Astrocyte (in vitro differentiated cells and primary cell): Measurements from ENCODE around the gene KRIT1. TPM values are rescaled to one million over a fixed set of nuclear protein-coding genes. Genes with fewer than 3 reads are reported as not detected.
A peak's percentile ranks its signal among the peaks of the same experiment; 100 is the strongest.

ENCODE experiments used
- DNase-seq: peaks from one replicate; pipeline ENCODE4 v3.0.0-alpha.2; 2010; ENCODE audit warnings: low read depth
- FAIRE-seq: peaks from 2 replicates; lab custom pipeline; 2011; peaks lifted over from hg19 to GRCh38; lab: Jason Lieb, UNC
- H2AFZ ChIP-seq: 2 replicates; pipeline ENCODE4 v1.6.0; 2012; ENCODE audit warnings: low read depth, low read length, inconsistent platforms
- H3K27ac ChIP-seq: 2 replicates; pipeline ENCODE4 v1.5.1; 2011; ENCODE audit warnings: low read depth, low read length, inconsistent platforms
- H3K27me3 ChIP-seq: 2 replicates; pipeline ENCODE4 v1.6.0; 2011; ENCODE audit warnings: low read length, inconsistent platforms; ENCODE audit not compliant: insufficient read depth
- H3K36me3 ChIP-seq: 2 replicates; pipeline ENCODE4 v1.5.1; 2011; ENCODE audit warnings: low read length, inconsistent platforms; ENCODE audit not compliant: insufficient read depth
- H3K4me1 ChIP-seq: 2 replicates; pipeline ENCODE4 v1.5.1; 2011; ENCODE audit warnings: low read length, inconsistent platforms; ENCODE audit not compliant: insufficient read depth
- H3K4me2 ChIP-seq: 2 replicates; pipeline ENCODE4 v1.6.0; 2012; ENCODE audit warnings: low read length, inconsistent platforms
- H3K4me3 ChIP-seq: 2 replicates; pipeline ENCODE4 v1.5.1; 2011; ENCODE audit warnings: low read depth, mild to moderate bottlenecking, low read length, inconsistent platforms; ENCODE audit not compliant: insufficient read depth
- H3K79me2 ChIP-seq: 2 replicates; pipeline ENCODE4 v1.6.0; 2012; ENCODE audit warnings: mild to moderate bottlenecking, low read length, inconsistent platforms; ENCODE audit not compliant: insufficient read depth
- H3K9ac ChIP-seq: 2 replicates; pipeline ENCODE4 v1.6.0; 2012; ENCODE audit warnings: mild to moderate bottlenecking, low read length, inconsistent platforms
- H3K9me3 ChIP-seq: 2 replicates; pipeline ENCODE4 v1.5.1; 2012; ENCODE audit warnings: low read depth, mild to moderate bottlenecking, low read length, inconsistent platforms; ENCODE audit not compliant: insufficient read depth
- H4K20me1 ChIP-seq: 2 replicates; pipeline ENCODE4 v1.6.0; 2012; ENCODE audit warnings: low read length, inconsistent platforms; ENCODE audit not compliant: insufficient read depth
- H3K27ac Mint-ChIP-seq: one replicate; pipeline ENCODE4 v1.8.0; 2021; ENCODE audit warnings: mild to moderate bottlenecking, mixed read lengths; ENCODE audit not compliant: unreplicated experiment
- H3K27me3 Mint-ChIP-seq: one replicate; pipeline ENCODE4 v1.8.0; 2021; ENCODE audit warnings: low read depth, mixed read lengths; ENCODE audit not compliant: unreplicated experiment
- H3K36me3 Mint-ChIP-seq: one replicate; pipeline ENCODE4 v1.8.0; 2021; ENCODE audit warnings: low read depth, mixed read lengths; ENCODE audit not compliant: unreplicated experiment
- H3K4me1 Mint-ChIP-seq: one replicate; pipeline ENCODE4 v1.8.0; 2021; ENCODE audit warnings: low read depth, mixed read lengths; ENCODE audit not compliant: unreplicated experiment
- H3K4me3 Mint-ChIP-seq: one replicate; pipeline ENCODE4 v1.8.0; 2021; ENCODE audit warnings: mild to moderate bottlenecking, moderate library complexity, mixed read lengths; ENCODE audit not compliant: unreplicated experiment
- H3K9me3 Mint-ChIP-seq: one replicate; pipeline ENCODE4 v1.8.0; 2021; ENCODE audit warnings: mild to moderate bottlenecking, mixed read lengths; ENCODE audit not compliant: unreplicated experiment
- EZH2 ChIP-seq: IDR thresholded peaks from 2 replicates; pipeline ENCODE4 v1.6.1; 2012; ENCODE audit warnings: mild to moderate bottlenecking, low read length, inconsistent platforms; ENCODE audit not compliant: insufficient read depth
- total RNA-seq: library from RNA; stranded (reverse); gene quantifications from 2 replicates; pipeline ENCODE4 v1.2.1, GENCODE V29; 2021
- TF ChIP-seq, protein P1 (sequence below): IDR thresholded peaks from 2 replicates; pipeline ENCODE4 v1.5.1; 2011; ENCODE audit warnings: low read depth, mild to moderate bottlenecking, inconsistent platforms, low read length, moderate library complexity; ENCODE audit not compliant: insufficient read depth

The KRIT1 gene
- total RNA-seq, 1 donor from 2014 or later = 33.9 TPM

- Mint-ChIP-seq H3K36me3 (peaks cover 4% of the 10 kb centered on the region), H3K27ac (no peak overlapping the region), H3K4me1 (peaks cover 5% of the 10 kb centered on the region), H3K27me3 (no peaks in the 10 kb centered on the region), H3K9me3 (no peaks in the 10 kb centered on the region), H3K4me3 (no peak overlapping the region)
- Histone ChIP-seq H3K27ac (no peak overlapping the region), H3K4me1 (no peaks in the 10 kb centered on the region), H3K27me3 (no peaks in the 10 kb centered on the region), H3K79me2 (peaks cover 85% of the 10 kb centered on the region), H3K4me2 (no peak overlapping the region), H3K36me3 (no peaks in the 10 kb centered on the region), H2AFZ (no peak overlapping the region), H4K20me1 (peaks cover 56% of the 10 kb centered on the region), H3K9ac (no peak overlapping the region), H3K4me3 (no peak overlapping the region), H3K9me3 (peaks cover 3% of the 10 kb centered on the region)
- FAIRE-seq (no peak), DNase-seq (no peak)
- no peak for TF ChIP-seq EZH2
- TF ChIP-seq, protein P1, sequence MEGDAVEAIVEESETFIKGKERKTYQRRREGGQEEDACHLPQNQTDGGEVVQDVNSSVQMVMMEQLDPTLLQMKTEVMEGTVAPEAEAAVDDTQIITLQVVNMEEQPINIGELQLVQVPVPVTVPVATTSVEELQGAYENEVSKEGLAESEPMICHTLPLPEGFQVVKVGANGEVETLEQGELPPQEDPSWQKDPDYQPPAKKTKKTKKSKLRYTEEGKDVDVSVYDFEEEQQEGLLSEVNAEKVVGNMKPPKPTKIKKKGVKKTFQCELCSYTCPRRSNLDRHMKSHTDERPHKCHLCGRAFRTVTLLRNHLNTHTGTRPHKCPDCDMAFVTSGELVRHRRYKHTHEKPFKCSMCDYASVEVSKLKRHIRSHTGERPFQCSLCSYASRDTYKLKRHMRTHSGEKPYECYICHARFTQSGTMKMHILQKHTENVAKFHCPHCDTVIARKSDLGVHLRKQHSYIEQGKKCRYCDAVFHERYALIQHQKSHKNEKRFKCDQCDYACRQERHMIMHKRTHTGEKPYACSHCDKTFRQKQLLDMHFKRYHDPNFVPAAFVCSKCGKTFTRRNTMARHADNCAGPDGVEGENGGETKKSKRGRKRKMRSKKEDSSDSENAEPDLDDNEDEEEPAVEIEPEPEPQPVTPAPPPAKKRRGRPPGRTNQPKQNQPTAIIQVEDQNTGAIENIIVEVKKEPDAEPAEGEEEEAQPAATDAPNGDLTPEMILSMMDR = no peak
Observed at GRCh38 chr7:92279396-92280031, 33.8 kb upstream of the KRIT1 start.

GRCh38 chr7:92276460-92276864 lies 30.7 kb upstream of the KRIT1 start:
- H4K20me1 ChIP-seq = peaks cover 65% of the 10 kb centered on the region
- DNase-seq (no peak), FAIRE-seq (no peak)
- H3K9me3 Mint-ChIP-seq = no peaks in the 10 kb centered on the region
- no peak overlapping the region for H3K4me2 ChIP-seq
- peaks cover 88% of the 10 kb centered on the region for H3K79me2 ChIP-seq
- no peak overlapping the region for H3K4me3 Mint-ChIP-seq
- H3K27ac Mint-ChIP-seq = peak overlapping the region; percentile 20
- no peaks in the 10 kb centered on the region for H3K4me1 ChIP-seq
- H3K4me3 ChIP-seq = no peak overlapping the region
- H3K27me3 Mint-ChIP-seq = no peaks in the 10 kb centered on the region
- H3K9me3 ChIP-seq = peaks cover 3% of the 10 kb centered on the region
- H3K27ac ChIP-seq = no peak overlapping the region
- peaks cover 4% of the 10 kb centered on the region for H3K36me3 Mint-ChIP-seq
- no peaks in the 10 kb centered on the region for H3K36me3 ChIP-seq
- no peak overlapping the region for H2AFZ ChIP-seq
- H3K9ac ChIP-seq = no peak overlapping the region
- TF ChIP-seq EZH2 = no peak
- TF ChIP-seq, protein P1 = no peak
- H3K27me3 ChIP-seq = no peaks in the 10 kb centered on the region
- H3K4me1 Mint-ChIP-seq = peaks cover 5% of the 10 kb centered on the region

DNA sequence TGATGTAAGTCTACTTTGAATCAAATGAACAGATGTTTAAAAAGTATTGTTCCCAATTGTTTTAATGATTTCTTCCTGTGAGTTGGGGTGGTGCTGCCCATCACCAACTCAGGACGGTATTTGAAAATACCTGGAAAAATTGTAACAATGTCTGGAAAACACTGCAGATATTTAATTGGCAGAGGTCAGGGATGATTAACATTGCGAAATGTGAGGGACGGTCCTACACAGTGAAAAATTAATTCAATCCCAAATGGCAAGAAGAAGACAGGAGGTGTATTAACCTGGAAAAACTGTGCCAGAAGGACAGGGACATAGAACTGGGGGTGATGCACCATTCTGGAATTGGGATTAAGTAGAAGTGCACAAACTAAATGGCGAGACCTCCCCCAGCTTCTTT lies 29.6 kb upstream of the KRIT1 start:
- peaks cover 5% of the 10 kb centered on the region for H3K4me1 Mint-ChIP-seq
- TF ChIP-seq, protein P1 = no peak
- no peak for TF ChIP-seq EZH2
- Histone ChIP-seq H3K79me2 (peaks cover 90% of the 10 kb centered on the region), H3K27ac (no peak overlapping the region), H4K20me1 (peaks cover 74% of the 10 kb centered on the region), H3K9ac (no peak overlapping the region), H3K27me3 (no peaks in the 10 kb centered on the region), H3K4me2 (no peak overlapping the region), H3K9me3 (no peaks in the 10 kb centered on the region), H2AFZ (no peak overlapping the region), H3K4me1 (no peaks in the 10 kb centered on the region), H3K4me3 (no peak overlapping the region), H3K36me3 (no peaks in the 10 kb centered on the region)
- no peak for FAIRE-seq
- H3K4me3 Mint-ChIP-seq = no peak overlapping the region
- peaks cover 4% of the 10 kb centered on the region for H3K36me3 Mint-ChIP-seq
- H3K27ac Mint-ChIP-seq = no peak overlapping the region
- H3K9me3 Mint-ChIP-seq = no peaks in the 10 kb centered on the region
- no peaks in the 10 kb centered on the region for H3K27me3 Mint-ChIP-seq
- DNase-seq = no peak
